HEK293T (cell line): Measurements from ENCODE around the gene POU2F3.
A peak's percentile ranks its signal among the peaks of the same experiment; 100 is the strongest.

Source experiments
- CTCF ChIA-PET: fragments of 350-600 bp; formaldehyde crosslinking; extraction: SDS; loops from one replicate; lab custom pipeline; 2021; ENCODE audit warnings: antibody characterized with exemption, inconsistent platforms; lab: Yijun Ruan, JAX
- POLR2A ChIA-PET: fragments of 350-600 bp; formaldehyde crosslinking; extraction: SDS; loops from one replicate; lab custom pipeline; 2020; ENCODE audit warnings: antibody characterized with exemption, inconsistent platforms; lab: Yijun Ruan, JAX
- DNase-seq: peaks from one replicate; pipeline ENCODE4 v3.0.0; 2012; ENCODE audit warnings: mixed read lengths; ENCODE audit errors: extremely low spot score
- ARNT ChIP-seq: fragments of 450-650 bp; IDR thresholded peaks from 2 replicates; pipeline ENCODE4 v1.6.1; 2017; ENCODE audit warnings: mild to moderate bottlenecking
- BHLHE40 ChIP-seq: fragments of 450-650 bp; IDR thresholded peaks from 2 replicates; pipeline ENCODE4 v1.6.1; 2016; ENCODE audit warnings: mild to moderate bottlenecking, moderate library complexity, borderline replicate concordance
- CTBP1 ChIP-seq: fragments of 450-650 bp; IDR thresholded peaks from 2 replicates; pipeline ENCODE4 v1.6.1; 2016; ENCODE audit warnings: borderline replicate concordance
- ELF4 ChIP-seq: fragments of 450-650 bp; IDR thresholded peaks from 2 replicates; pipeline ENCODE4 v1.6.1; 2017; ENCODE audit warnings: antibody characterized with exemption
- FOXA1 ChIP-seq: fragments of 450-650 bp; IDR thresholded peaks from 2 replicates; pipeline ENCODE4 v1.6.1; 2016; ENCODE audit warnings: mild to moderate bottlenecking
- FOXK2 ChIP-seq: fragments of 450-650 bp; IDR thresholded peaks from 2 replicates; pipeline ENCODE4 v1.6.1; 2016; ENCODE audit warnings: mild to moderate bottlenecking
- FOXM1 ChIP-seq: fragments of 450-650 bp; IDR thresholded peaks from 2 replicates; pipeline ENCODE4 v1.6.1; 2017; ENCODE audit warnings: mild to moderate bottlenecking, borderline replicate concordance
- HDGF ChIP-seq: fragments of 450-650 bp; IDR thresholded peaks from 2 replicates; pipeline ENCODE4 v1.6.1; 2017; ENCODE audit warnings: antibody characterized with exemption, borderline replicate concordance
- L3MBTL2 ChIP-seq: fragments of 450-650 bp; conservative IDR thresholded peaks from 2 replicates; pipeline ENCODE4 v1.6.1; 2016; ENCODE audit warnings: mild to moderate bottlenecking
- LEF1 ChIP-seq: fragments of 450-650 bp; IDR thresholded peaks from 2 replicates; pipeline ENCODE4 v1.6.1; 2017; ENCODE audit warnings: mild to moderate bottlenecking, borderline replicate concordance
- NFRKB ChIP-seq: fragments of 450-650 bp; IDR thresholded peaks from 2 replicates; pipeline ENCODE4 v1.6.1; 2016; ENCODE audit warnings: mild to moderate bottlenecking, moderate library complexity
- SP1 ChIP-seq: fragments of 450-650 bp; IDR thresholded peaks from 2 replicates; pipeline ENCODE4 v1.6.1; 2017
- SUZ12 ChIP-seq: fragments of 450-650 bp; IDR thresholded peaks from 2 replicates; pipeline ENCODE4 v1.6.1; 2016; ENCODE audit warnings: mild to moderate bottlenecking
- TARDBP ChIP-seq: fragments of 450-650 bp; IDR thresholded peaks from 2 replicates; pipeline ENCODE4 v1.6.1; 2016
- ZNF384 ChIP-seq: fragments of 450-650 bp; IDR thresholded peaks from 2 replicates; pipeline ENCODE4 v1.6.1; 2016
- TF ChIP-seq, protein P1 (sequence below): fragments of 450-650 bp; IDR thresholded peaks from 2 replicates; pipeline ENCODE4 v1.6.1; 2016

Gene POU2F3

GRCh38 chr11:120298461-120298860, 58.5 kb downstream of the POU2F3 start:
- no peak for DNase-seq
- ChIA-PET POLR2A (no interaction called here), CTCF (interaction anchor here (0.6 to 3.4 kb wide), 2 partner anchors 64 to 249 kb away, joined by 4 to 41 read pairs; no protein-coding TSS in a partner anchor)
- TF ChIP-seq SP1: no peak
- no peak for TF ChIP-seq ARNT
- TF ChIP-seq LEF1: no peak
- no peak for TF ChIP-seq CTBP1
- no peak for TF ChIP-seq NFRKB
- no peak for TF ChIP-seq L3MBTL2
- no peak for TF ChIP-seq FOXM1
- no peak for TF ChIP-seq FOXA1
- TF ChIP-seq, protein P1, sequence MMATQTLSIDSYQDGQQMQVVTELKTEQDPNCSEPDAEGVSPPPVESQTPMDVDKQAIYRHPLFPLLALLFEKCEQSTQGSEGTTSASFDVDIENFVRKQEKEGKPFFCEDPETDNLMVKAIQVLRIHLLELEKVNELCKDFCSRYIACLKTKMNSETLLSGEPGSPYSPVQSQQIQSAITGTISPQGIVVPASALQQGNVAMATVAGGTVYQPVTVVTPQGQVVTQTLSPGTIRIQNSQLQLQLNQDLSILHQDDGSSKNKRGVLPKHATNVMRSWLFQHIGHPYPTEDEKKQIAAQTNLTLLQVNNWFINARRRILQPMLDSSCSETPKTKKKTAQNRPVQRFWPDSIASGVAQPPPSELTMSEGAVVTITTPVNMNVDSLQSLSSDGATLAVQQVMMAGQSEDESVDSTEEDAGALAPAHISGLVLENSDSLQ: no peak
- TF ChIP-seq HDGF: no peak
- no peak for TF ChIP-seq SUZ12
- TF ChIP-seq BHLHE40: no peak

DNA sequence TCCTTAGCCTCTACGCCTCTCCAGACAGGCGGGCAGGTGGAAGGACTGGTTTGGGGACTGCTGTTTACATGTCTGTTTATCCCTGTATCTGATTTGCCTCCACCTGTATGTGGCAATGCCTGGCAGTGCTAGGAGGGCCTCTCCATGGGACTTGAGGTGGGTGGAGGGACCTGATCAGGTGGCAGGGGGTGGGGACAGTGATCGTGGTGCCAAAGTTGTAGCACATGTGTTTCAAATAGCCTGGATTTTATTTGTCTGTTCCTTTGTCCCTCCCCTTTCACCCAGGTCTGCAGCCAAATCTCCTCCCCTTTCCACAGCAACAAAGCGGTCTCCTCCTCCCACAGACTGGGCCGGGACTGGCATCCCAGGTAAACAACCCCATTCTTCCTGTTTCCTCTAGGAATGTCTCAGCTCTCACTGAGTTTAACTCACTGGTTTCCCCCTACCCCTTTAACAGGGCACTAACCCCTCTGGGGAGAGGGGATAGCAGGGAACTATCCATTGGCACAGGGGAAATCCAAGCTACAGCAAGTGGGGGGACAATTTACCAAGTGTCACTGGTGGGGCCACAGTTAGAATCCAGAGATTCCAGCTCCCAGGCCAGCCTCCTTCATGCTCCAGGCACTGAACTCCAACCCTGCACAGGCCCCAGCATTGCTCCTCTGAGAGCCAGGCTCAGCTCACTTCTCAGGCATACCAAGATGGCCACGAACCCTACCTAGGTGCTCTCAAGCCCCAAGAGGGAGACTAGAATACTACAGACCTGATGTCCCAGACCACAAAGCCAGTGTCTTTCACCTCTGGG, 62.3 kb downstream of the POU2F3 start:
- TF ChIP-seq ZNF384: no peak
- TF ChIP-seq L3MBTL2: no peak
- no peak for TF ChIP-seq FOXK2
- no peak for TF ChIP-seq TARDBP
- no peak for TF ChIP-seq HDGF
- no peak for TF ChIP-seq LEF1
- TF ChIP-seq BHLHE40: no peak
- TF ChIP-seq SUZ12: no peak
- TF ChIP-seq CTBP1: no peak
- no peak for TF ChIP-seq ELF4
- TF ChIP-seq ARNT: no peak
- TF ChIP-seq FOXM1: no peak
- no peak for TF ChIP-seq SP1
- TF ChIP-seq FOXA1: no peak
- no peak for TF ChIP-seq NFRKB
- TF ChIP-seq, protein P1: no peak
- no peak for DNase-seq
- ChIA-PET POLR2A (no interaction called here), CTCF (interaction anchor here (0.9 to 1.8 kb wide), 8 partner anchors 8 to 131 kb away, joined by 3 to 9 read pairs (median 4); no protein-coding TSS in a partner anchor)

DNA sequence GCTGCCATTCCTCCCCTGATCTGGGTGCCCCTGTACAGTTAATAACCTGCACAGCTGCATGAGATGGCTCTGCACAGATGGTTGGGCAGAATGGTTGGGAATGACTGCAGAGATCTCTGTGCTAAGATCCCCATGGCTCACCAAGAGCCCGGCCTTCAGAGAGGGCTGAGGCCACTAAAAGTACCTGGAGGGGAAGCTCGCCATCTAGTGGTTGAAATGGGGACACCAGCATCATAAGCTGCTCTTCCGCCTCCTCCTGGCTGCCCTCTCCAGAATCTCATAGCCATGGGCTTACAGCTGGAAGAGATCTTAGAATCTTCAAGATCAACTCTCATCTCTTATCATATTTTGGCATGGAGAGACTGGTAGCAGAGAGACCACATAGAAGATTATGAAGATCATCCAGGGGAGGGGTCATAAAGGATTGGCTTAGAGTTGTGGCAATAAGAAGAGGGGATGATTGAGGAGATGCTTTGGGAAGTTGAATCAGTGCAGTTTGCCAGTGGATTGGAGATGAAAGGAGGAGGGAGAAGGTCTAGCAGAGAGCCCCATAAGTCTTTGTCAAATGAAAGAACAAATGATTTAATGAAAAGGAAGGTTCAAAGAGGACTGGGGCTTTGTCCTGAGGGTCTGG, 63.2 kb downstream of the POU2F3 start:
- CTCF ChIA-PET: interaction anchor here (0.7 to 1.8 kb wide), 10 partner anchors 9 to 145 kb away, joined by 3 to 9 read pairs (median 4); no protein-coding TSS in a partner anchor
- POLR2A ChIA-PET: no interaction called here
- TF ChIP-seq, protein P1: no peak
- no peak for TF ChIP-seq CTBP1
- no peak for TF ChIP-seq NFRKB
- no peak for TF ChIP-seq FOXK2
- no peak for TF ChIP-seq HDGF
- no peak for TF ChIP-seq L3MBTL2
- no peak for TF ChIP-seq LEF1
- no peak for TF ChIP-seq BHLHE40
- TF ChIP-seq FOXA1: no peak
- TF ChIP-seq FOXM1: no peak
- TF ChIP-seq ZNF384: no peak
- no peak for TF ChIP-seq SUZ12
- TF ChIP-seq ARNT: no peak
- TF ChIP-seq SP1: no peak
- no peak for TF ChIP-seq ELF4
- DNase-seq: peak; percentile 53

DNA sequence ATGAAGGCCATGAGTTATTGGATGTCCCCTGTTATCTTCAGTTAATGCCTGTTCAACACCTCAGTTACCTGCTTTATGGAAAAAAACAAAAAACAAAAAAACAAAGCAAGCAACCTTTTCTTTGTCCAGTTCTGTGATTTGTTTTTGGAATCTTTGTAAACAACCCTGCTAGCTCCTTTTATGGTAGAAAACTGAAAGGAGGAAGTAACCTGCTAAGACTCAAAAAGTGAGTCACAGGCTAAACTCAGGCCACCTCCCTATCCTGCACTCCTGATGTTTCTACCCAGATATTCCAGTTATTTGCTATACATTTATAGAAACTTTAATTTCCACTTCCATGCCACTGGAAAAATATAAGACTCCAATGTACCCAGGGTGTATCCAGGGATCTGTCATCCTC, 64.6 kb downstream of the POU2F3 start:
- ChIA-PET CTCF (interaction anchor here (1.2 to 1.8 kb wide), 2 partner anchors 17 to 19 kb away, joined by 3 to 5 read pairs; no protein-coding TSS in a partner anchor), POLR2A (no interaction called here)
- DNase-seq: no peak
- TF ChIP-seq LEF1 (no peak), FOXK2 (no peak), TARDBP (no peak), FOXM1 (no peak), SP1 (no peak), ARNT (no peak), HDGF (no peak), NFRKB (no peak), L3MBTL2 (no peak), BHLHE40 (no peak), ZNF384 (no peak), ELF4 (no peak), FOXA1 (no peak), SUZ12 (no peak), CTBP1 (no peak)
- TF ChIP-seq, protein P1: no peak

- POLR2A ChIA-PET: no interaction called here
- no peak for TF ChIP-seq FOXK2
- TF ChIP-seq LEF1: no peak
- TF ChIP-seq BHLHE40: no peak
- no peak for TF ChIP-seq ARNT
- TF ChIP-seq, protein P1: no peak
- no peak for TF ChIP-seq HDGF
- TF ChIP-seq ZNF384: no peak
- TF ChIP-seq SUZ12: no peak
- TF ChIP-seq FOXA1: no peak
- CTCF ChIA-PET: interaction anchor here (1.2 kb wide), 1 partner anchor 18 kb away, joined by 3 read pairs; no protein-coding TSS in a partner anchor
- DNase-seq: no peak
Observed at GRCh38 chr11:120305286-120305685, 65.3 kb downstream of the POU2F3 start.
